CD4-positive, alpha-beta T cell (primary cell): Measurements from ENCODE around the gene MEST. TPM values are rescaled to one million over a fixed set of nuclear protein-coding genes. Genes with fewer than 3 reads are reported as not detected.

Experiments
- ATAC-seq: fragments of 200-7000 bp; cut with Tn5 transposase; one replicate; pipeline ENCODE4 v1.10.0; 2022; ENCODE audit warnings: mild to moderate bottlenecking; ENCODE audit not compliant: poor library complexity
- CTCF ChIA-PET: fragments of 350-600 bp; sonication (Branson Sonifier 250); formaldehyde crosslinking; loops from one replicate; lab custom pipeline; 2021; ENCODE audit warnings: antibody characterized with exemption, inconsistent platforms; lab: Charles Lee
- POLR2A ChIA-PET: fragments of 350-600 bp; sonication (Branson Sonifier 250); formaldehyde crosslinking; loops from one replicate; lab custom pipeline; 2021; ENCODE audit warnings: antibody characterized with exemption, inconsistent platforms; lab: Charles Lee
- DNase-seq, 14 experiments: peaks; one replicate each; pipeline ENCODE4 v3.0.0-alpha.2; 2013 to 2020; ENCODE audit warnings: mixed read lengths in 2 of 14
- H3K27ac ChIP-seq, 2 donors: one replicate each; pipeline versions ENCODE4 v1.5.1 to v1.7.0; 2013; ENCODE audit warnings: low read length in 2 of 2, low read depth in 1 of 2, mild to moderate bottlenecking in 1 of 2
- H3K27me3 ChIP-seq, 2 experiments: 1 replicate in 1 of 2; 2 replicates in 1 of 2; pipeline versions ENCODE4 v1.6.1 to v1.7.0; 2013; ENCODE audit warnings: low read length in 2 of 2, control low read depth in 1 of 2, mild to moderate bottlenecking in 1 of 2, moderate library complexity in 1 of 2; ENCODE audit not compliant: insufficient read depth in 2 of 2, control insufficient read depth in 1 of 2
- H3K36me3 ChIP-seq: one replicate; pipeline ENCODE4 v1.6.1; 2013; ENCODE audit warnings: low read length, control low read depth; ENCODE audit not compliant: insufficient read depth
- H3K4me1 ChIP-seq: one replicate; pipeline ENCODE4 v1.6.1; 2013; ENCODE audit warnings: low read length, control low read depth; ENCODE audit not compliant: insufficient read depth
- H3K4me3 ChIP-seq: one replicate; pipeline ENCODE4 v1.5.1; 2013; ENCODE audit warnings: mild to moderate bottlenecking, low read length, moderate library complexity
- H3K9me3 ChIP-seq, 2 experiments: 1 replicate in 1 of 2; 2 replicates in 1 of 2; pipeline versions ENCODE4 v1.6.1 to v1.7.0; 2013; ENCODE audit warnings: low read length in 2 of 2, mild to moderate bottlenecking in 2 of 2, control low read depth in 1 of 2, moderate library complexity in 1 of 2; ENCODE audit not compliant: control insufficient read depth in 1 of 2, insufficient read depth in 1 of 2
- H3K27ac Mint-ChIP-seq: one replicate; pipeline ENCODE4 v1.8.0; 2020; ENCODE audit warnings: mixed read lengths
- H3K27me3 Mint-ChIP-seq: one replicate; pipeline ENCODE4 v1.8.0; 2021; ENCODE audit warnings: mixed read lengths
- H3K36me3 Mint-ChIP-seq: one replicate; pipeline ENCODE4 v1.8.0; 2021; ENCODE audit warnings: low read depth, mixed read lengths
- H3K4me1 Mint-ChIP-seq: one replicate; pipeline ENCODE4 v1.8.0; 2021; ENCODE audit warnings: low read depth, mixed read lengths
- H3K4me3 Mint-ChIP-seq: one replicate; pipeline ENCODE4 v1.8.0; 2020; ENCODE audit warnings: mild to moderate bottlenecking, mixed read lengths
- H3K9me3 Mint-ChIP-seq: one replicate; pipeline ENCODE4 v1.8.0; 2020; ENCODE audit warnings: mixed read lengths
- intact Hi-C, 2 experiments: fragments of 100-400 bp; cut with DNase I in 1 of 2; cut with micrococcal nuclease in 1 of 2; formaldehyde crosslinking; loops; one replicate each; pipeline versions ENCODE4 v1.15.1 to v1.9.0; 2023 to 2025; cut with DNase I, micrococcal nuclease
- total RNA-seq, 174 experiments: library from RNA in 2 of 174; stranded (reverse) in 2 of 174; gene quantifications; one replicate each; pipeline ENCODE4 v1.2.3 and lab custom pipeline; 2021 to 2026
- TF ChIP-seq, protein P1 (sequence below): fragments of 200-600 bp; IDR thresholded peaks from one replicate; pipeline ENCODE4 v1.8.0; 2022; ENCODE audit warnings: antibody characterized with exemption, mild to moderate bottlenecking

MEST gene
- total RNA-seq, 2 experiments from 2014 or later: 2.7 to 2.9 TPM

DNA sequence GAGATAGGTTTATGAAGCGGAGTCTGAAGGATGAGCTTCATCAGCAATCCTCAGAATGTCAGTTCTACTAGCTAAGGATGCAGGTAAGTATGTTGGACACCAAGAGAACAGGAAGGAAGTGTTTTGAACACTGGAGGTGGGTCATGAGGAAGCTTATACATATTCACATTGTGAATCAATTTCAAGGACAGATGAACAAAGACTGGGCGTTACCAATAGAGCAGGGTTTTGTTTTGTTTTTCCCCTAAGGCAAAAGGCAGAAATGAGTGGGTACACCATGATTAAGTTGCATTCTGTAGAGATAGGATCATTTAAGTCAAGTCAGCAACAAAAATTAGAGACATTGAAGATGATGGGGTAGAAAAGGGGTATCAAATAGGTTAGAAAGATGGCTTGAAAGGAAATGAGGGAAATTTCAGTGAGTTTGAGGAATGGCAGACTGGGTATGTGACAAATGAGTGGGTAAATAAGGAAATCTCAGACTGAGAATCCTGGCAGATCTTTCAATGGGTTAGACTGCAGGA, 51.7 kb downstream of the MEST start:
- ChIA-PET CTCF (no interaction called here), POLR2A (no interaction called here)
- H3K27me3 Mint-ChIP-seq: no peaks in the 10 kb centered on the region
- no peak overlapping the region for H3K27ac Mint-ChIP-seq
- no peaks in the 10 kb centered on the region for H3K9me3 Mint-ChIP-seq
- no peak overlapping the region for H3K4me3 Mint-ChIP-seq
- H3K27me3 ChIP-seq: no peaks in the 10 kb centered on the region
- H3K36me3 ChIP-seq: no peaks in the 10 kb centered on the region
- no peaks in the 10 kb centered on the region for H3K4me1 Mint-ChIP-seq
- H3K36me3 Mint-ChIP-seq: peaks cover 22% of the 10 kb centered on the region
- no peaks in the 10 kb centered on the region for H3K4me1 ChIP-seq
- TF ChIP-seq, protein P1, sequence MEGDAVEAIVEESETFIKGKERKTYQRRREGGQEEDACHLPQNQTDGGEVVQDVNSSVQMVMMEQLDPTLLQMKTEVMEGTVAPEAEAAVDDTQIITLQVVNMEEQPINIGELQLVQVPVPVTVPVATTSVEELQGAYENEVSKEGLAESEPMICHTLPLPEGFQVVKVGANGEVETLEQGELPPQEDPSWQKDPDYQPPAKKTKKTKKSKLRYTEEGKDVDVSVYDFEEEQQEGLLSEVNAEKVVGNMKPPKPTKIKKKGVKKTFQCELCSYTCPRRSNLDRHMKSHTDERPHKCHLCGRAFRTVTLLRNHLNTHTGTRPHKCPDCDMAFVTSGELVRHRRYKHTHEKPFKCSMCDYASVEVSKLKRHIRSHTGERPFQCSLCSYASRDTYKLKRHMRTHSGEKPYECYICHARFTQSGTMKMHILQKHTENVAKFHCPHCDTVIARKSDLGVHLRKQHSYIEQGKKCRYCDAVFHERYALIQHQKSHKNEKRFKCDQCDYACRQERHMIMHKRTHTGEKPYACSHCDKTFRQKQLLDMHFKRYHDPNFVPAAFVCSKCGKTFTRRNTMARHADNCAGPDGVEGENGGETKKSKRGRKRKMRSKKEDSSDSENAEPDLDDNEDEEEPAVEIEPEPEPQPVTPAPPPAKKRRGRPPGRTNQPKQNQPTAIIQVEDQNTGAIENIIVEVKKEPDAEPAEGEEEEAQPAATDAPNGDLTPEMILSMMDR: no peak
- intact Hi-C loops: no loop called here
- H3K4me3 ChIP-seq: no peak overlapping the region
- peaks cover 0 to under 1% of the 10 kb centered on the region in 2 experiments for H3K9me3 ChIP-seq
- no peak overlapping the region for H3K27ac ChIP-seq
- DNase-seq (no peak), ATAC-seq (no peak)

DNA sequence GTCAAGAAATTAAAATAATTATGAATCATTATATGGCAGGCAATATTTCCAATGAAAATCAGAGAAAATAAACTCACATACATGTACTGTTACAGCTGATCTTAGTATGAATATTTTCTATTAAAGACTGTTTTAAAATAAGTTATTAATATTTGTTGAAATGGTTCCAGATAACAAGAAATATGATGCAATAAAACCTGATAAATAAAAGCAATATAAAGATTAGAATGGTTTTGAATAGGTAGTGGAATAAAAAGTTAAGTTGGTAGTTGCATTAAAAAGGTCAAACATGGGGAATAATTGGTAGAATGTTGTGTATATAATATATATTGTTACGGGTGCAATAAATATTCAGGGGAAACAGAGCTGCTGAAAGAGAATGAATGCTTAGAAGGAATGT, 52.5 kb downstream of the MEST start:
- ATAC-seq (no peak), DNase-seq (no peak)
- Histone ChIP-seq H3K4me3 (no peak overlapping the region), H3K9me3 (no peaks in the 10 kb centered on the region), H3K36me3 (no peaks in the 10 kb centered on the region), H3K27ac (no peak overlapping the region), H3K4me1 (no peaks in the 10 kb centered on the region), H3K27me3 (no peaks in the 10 kb centered on the region)
- CTCF ChIA-PET: no interaction called here
- TF ChIP-seq, protein P1: no peak
- no peak overlapping the region for H3K4me3 Mint-ChIP-seq
- POLR2A ChIA-PET: no interaction called here
- no peaks in the 10 kb centered on the region for H3K9me3 Mint-ChIP-seq
- no peak overlapping the region for H3K27ac Mint-ChIP-seq
- no peaks in the 10 kb centered on the region for H3K27me3 Mint-ChIP-seq
- no peaks in the 10 kb centered on the region for H3K4me1 Mint-ChIP-seq
- H3K36me3 Mint-ChIP-seq: peaks cover 28% of the 10 kb centered on the region
- intact Hi-C loops: no loop called here

DNA sequence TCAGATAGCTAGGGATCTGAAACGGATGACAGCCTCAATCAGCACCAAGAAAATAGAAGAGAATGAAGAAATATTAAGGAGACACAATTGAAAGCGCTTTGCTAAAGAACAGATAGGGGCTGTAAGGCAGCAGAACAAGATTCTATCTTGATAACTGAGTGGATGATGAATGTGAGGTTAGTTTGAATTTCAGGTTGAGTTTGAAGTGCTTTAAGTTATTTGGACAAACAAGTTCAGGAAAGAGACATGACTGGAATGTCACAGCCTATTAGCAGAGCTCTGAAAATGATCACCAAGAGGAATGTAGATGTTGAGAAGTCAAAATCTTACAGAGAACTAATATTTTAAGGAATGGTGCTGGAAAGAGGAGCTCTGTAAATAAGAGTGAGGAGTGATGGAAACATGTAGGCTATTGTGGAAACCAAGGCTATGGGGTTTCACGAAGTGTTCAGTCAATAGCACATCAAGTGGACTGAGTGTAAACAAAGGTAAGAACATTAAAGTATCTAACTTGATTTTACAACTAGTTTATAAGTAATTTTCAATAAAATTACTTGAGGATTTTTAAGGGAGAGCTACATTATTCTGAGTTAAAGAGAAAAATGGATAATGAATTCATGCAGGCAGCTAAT, 61.6 kb downstream of the MEST start:
- no peaks in the 10 kb centered on the region for H3K27me3 ChIP-seq
- H3K9me3 ChIP-seq: no peaks in the 10 kb centered on the region
- POLR2A ChIA-PET: no interaction called here
- H3K4me1 ChIP-seq: no peaks in the 10 kb centered on the region
- H3K4me1 Mint-ChIP-seq: no peaks in the 10 kb centered on the region
- ATAC-seq: no peak
- no peak for DNase-seq
- no peaks in the 10 kb centered on the region for H3K27me3 Mint-ChIP-seq
- H3K36me3 ChIP-seq: peaks cover 6% of the 10 kb centered on the region
- TF ChIP-seq, protein P1: no peak
- no peak overlapping the region for H3K27ac ChIP-seq
- no peak overlapping the region for H3K27ac Mint-ChIP-seq
- intact Hi-C loops: no loop called here
- no peak overlapping the region for H3K4me3 ChIP-seq
- CTCF ChIA-PET: no interaction called here
- no peaks in the 10 kb centered on the region for H3K9me3 Mint-ChIP-seq
- H3K36me3 Mint-ChIP-seq: peaks cover 49% of the 10 kb centered on the region
- no peak overlapping the region for H3K4me3 Mint-ChIP-seq
